Adipocyte (in vitro differentiated cells): ENCODE results near the gene SMIM32.

Experiments
- DNase-seq: peaks from one replicate; pipeline ENCODE4 v3.0.0-alpha.2; 2015; ENCODE audit warnings: low read depth
- H3K27me3 ChIP-seq: replicated peaks from 2 replicates; pipeline ENCODE4 v1.7.0; 2013; ENCODE audit warnings: mild to moderate bottlenecking, low read length, moderate library complexity; ENCODE audit not compliant: control insufficient read depth, insufficient read depth
- H3K36me3 ChIP-seq: 2 replicates; pipeline ENCODE4 v1.7.0; 2013; ENCODE audit warnings: low read length, mild to moderate bottlenecking, moderate library complexity; ENCODE audit not compliant: control insufficient read depth, insufficient read depth, severe bottlenecking
- H3K4me1 ChIP-seq: 2 replicates; pipeline ENCODE4 v1.7.0; 2013; ENCODE audit warnings: mild to moderate bottlenecking, low read length, moderate library complexity; ENCODE audit not compliant: control insufficient read depth, insufficient read depth
- H3K4me3 ChIP-seq: 2 replicates; pipeline ENCODE4 v1.7.0; 2013; ENCODE audit warnings: mild to moderate bottlenecking, low read length, moderate library complexity
- H3K9ac ChIP-seq: 2 replicates; pipeline ENCODE4 v1.7.0; 2013; ENCODE audit warnings: mild to moderate bottlenecking, low read length, moderate library complexity
- H3K9me3 ChIP-seq: 2 replicates; pipeline ENCODE4 v1.7.0; 2013; ENCODE audit warnings: mild to moderate bottlenecking, low read length, moderate library complexity; ENCODE audit not compliant: control insufficient read depth

The SMIM32 gene

DNA sequence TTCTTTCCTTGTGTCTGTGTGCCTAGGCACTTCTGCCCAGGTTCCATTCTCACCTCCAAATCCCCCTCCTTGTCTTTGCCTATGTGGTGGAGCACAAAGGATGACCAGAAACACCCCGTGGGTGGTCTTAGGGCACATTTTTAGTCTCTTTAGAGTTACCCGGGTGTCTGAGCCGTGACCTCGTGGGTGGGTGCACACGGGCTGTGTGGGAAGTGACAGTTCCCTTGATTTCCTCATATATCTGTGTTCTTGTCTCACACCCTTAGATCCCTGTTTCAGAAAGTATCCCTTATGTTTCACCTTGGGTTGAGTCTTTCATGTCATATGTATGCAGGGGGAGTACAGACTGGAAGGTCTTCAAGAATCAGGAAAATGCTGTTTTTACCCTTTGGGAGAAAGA is 13.4 kb upstream of the SMIM32 start:
- no peak for DNase-seq
- no peaks in the 10 kb centered on the region for H3K36me3 ChIP-seq
- H3K4me3 ChIP-seq: no peak overlapping the region
- H3K4me1 ChIP-seq: no peaks in the 10 kb centered on the region
- no peak overlapping the region for H3K9ac ChIP-seq
- H3K27me3 ChIP-seq: peaks cover 21% of the 10 kb centered on the region
- peaks cover 6% of the 10 kb centered on the region for H3K9me3 ChIP-seq

DNA sequence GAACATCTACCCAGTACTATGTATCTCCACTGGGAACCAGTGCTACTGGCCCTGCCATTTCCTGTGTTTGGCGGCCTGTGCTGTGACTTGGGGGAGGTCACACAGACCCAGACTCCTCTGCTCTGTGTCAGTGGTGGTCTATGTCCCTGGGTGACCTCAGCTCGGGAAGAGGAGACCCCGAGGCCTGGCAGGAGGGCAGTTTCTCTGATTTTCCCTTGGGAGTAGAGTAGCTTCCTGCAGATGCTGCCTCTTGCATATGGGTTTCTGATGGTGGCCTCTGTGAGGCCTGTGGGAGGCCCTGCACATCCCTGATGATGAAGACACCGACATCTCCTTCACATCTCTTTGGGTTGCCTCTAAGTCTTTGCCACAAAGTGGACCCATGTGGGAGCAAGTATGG is 13.0 kb upstream of the SMIM32 start:
- no peak for DNase-seq
- Histone ChIP-seq H3K9ac (no peak overlapping the region), H3K27me3 (peaks cover 17% of the 10 kb centered on the region), H3K4me1 (no peaks in the 10 kb centered on the region), H3K9me3 (peaks cover 6% of the 10 kb centered on the region), H3K4me3 (no peak overlapping the region), H3K36me3 (no peaks in the 10 kb centered on the region)

DNA sequence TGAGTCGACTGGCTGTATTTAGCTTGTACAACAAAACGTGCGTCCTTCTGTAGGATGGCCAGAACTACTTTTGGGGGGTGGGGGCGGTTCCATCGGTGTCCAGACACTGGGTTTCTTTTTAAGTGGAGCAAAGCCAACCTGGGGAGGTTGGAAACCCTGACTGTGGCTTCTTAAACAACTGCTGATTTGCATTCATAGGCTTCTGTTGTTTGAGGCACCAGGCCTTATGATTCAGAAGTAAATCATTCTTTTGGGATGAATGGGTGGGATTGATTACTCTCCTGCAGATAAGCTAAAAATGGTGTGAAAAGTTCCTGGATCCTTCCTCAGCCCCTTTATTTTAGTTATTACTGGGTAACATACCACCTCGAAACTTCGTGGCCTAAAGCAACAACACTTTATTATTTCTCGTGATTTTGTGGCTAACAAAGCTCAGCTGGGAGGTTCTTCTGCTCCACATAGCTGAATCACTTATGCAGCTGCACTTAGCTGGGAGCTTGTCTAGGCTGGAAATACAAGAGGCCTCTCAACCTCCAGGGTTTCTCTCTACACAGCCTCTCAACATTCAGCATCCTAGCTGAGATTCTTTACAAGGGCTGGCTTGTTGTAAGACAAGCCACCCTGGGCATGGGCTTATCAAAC is 12.2 kb upstream of the SMIM32 start:
- H3K36me3 ChIP-seq: no peaks in the 10 kb centered on the region
- H3K4me3 ChIP-seq: no peak overlapping the region
- no peak overlapping the region for H3K9ac ChIP-seq
- DNase-seq: no peak
- peaks cover 20% of the 10 kb centered on the region for H3K27me3 ChIP-seq
- H3K9me3 ChIP-seq: peaks cover 6% of the 10 kb centered on the region
- H3K4me1 ChIP-seq: no peaks in the 10 kb centered on the region

DNA sequence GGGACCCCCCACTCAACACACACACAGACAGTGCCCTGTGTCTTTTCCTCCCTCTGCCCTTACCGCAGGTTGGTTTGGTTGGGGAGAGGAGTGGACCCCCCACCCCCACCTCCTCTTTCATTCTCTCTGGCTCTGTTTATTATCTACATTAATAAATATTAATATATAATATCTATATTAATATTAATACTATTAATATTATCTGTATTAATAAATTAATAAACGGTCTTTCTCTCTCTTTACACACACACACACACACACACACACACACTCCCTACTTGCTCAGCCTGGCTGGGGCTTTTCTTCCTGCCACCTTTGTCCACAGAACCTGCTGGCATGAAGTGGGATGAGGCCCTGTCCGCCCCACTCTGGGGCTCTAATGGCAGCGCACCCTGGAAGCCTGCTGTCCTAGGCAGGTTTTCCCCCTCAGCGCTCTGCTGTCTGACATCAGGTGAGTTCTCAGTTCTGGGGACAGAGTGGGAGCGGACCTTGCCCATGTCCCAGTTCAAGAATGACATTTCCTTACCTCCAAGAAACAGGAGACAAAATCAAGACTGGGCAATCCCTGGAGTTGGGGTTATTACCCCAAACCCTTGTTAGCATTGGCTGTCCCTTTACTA is 10.5 kb upstream of the SMIM32 start:
- no peak for DNase-seq

DNA sequence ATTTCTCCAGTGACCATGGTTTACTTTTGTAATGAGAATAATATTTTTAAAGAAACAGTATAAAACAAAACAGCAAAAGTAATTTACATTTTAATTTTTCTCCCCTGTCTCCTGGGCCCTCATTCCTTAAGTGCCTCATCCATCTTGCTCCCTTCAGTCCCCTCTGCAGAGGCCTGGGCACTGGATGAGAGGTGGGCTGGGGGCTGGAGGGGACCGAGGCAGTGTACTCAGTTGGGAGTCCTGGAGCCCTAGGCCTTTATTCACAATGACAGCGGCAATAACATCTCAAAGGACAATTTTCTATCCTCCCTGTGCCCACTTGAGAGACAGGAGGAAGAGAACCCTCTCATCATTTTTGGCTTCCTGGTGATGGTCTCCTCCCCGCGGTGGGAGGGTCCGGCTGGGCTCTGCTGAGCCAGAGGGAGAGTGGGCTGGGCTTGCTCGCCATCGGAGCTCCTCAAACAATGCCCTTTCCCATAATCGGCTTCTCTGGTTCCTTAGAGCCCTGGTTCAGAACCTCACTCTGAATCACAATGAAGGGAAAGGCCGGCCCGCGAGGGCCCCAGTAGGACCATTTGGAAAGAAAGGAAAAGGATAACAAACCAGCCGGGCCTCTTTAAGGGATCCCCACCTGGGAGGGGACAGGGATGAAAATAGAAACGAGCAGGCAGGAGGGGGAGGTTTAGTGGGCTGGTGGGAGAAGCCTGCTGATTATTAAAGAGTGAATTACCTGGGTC is 9.7 kb upstream of the SMIM32 start:
- no peak for DNase-seq
- H3K4me3 ChIP-seq: no peak overlapping the region
- no peaks in the 10 kb centered on the region for H3K4me1 ChIP-seq

More for the DNA sequence above, 10.5 kb upstream of the SMIM32 start:
- Histone ChIP-seq H3K9ac (no peak overlapping the region), H3K4me1 (no peaks in the 10 kb centered on the region), H3K27me3 (peaks cover 12% of the 10 kb centered on the region), H3K4me3 (no peak overlapping the region), H3K36me3 (no peaks in the 10 kb centered on the region), H3K9me3 (peaks cover 6% of the 10 kb centered on the region)

DNA sequence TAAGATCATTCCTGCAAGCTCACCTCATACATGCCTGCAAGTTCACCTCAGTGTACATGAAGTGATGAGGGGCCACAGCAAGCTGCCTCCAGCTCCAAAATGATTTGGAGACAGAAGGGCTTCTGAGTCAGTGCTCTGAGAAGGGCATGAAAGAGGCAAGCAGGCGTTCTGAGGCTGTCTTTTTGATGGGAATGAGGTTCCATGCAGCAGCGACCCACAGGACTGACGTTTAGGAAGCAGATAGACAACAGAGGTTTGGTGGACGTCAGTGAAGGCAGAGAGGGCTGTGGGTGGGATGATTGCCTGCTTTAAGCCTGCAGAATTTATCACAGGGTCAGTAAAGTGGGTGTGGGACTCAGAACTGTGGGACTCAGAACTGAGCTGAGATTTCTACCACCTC is 8.9 kb upstream of the SMIM32 start:
- DNase-seq: no peak
- H3K9me3 ChIP-seq: peaks cover 6% of the 10 kb centered on the region
- H3K27me3 ChIP-seq: peaks cover 12% of the 10 kb centered on the region
- no peak overlapping the region for H3K9ac ChIP-seq
- H3K4me3 ChIP-seq: no peak overlapping the region
- no peaks in the 10 kb centered on the region for H3K4me1 ChIP-seq
- no peaks in the 10 kb centered on the region for H3K36me3 ChIP-seq

More for the DNA sequence above, 9.7 kb upstream of the SMIM32 start:
- H3K9me3 ChIP-seq: peaks cover 6% of the 10 kb centered on the region
- peaks cover 12% of the 10 kb centered on the region for H3K27me3 ChIP-seq
- H3K36me3 ChIP-seq: no peaks in the 10 kb centered on the region
- no peak overlapping the region for H3K9ac ChIP-seq

DNA sequence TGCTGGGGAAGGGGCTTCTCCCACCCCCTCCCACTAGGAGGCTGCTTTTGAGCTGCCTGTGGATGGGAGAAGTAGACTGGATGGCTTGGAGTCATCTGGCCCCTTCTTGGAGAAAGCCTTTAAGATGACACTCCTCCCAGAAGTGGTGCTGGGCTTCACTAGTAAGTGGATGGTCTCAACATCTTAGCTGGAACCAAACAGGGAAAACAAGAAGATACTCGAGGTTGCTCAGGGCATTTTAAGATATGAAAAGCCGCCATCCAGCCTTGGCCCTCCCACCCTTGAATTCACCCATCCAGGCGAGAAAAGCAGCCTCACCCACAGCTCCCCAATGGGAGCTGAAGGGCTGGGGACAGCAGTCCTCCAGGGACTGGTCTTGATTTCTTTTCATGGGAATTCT is 7.8 kb upstream of the SMIM32 start:
- no peaks in the 10 kb centered on the region for H3K36me3 ChIP-seq
- H3K27me3 ChIP-seq: peaks cover 12% of the 10 kb centered on the region
- no peak for DNase-seq
- no peak overlapping the region for H3K9ac ChIP-seq
- H3K9me3 ChIP-seq: peaks cover 6% of the 10 kb centered on the region
- H3K4me3 ChIP-seq: no peak overlapping the region
- no peaks in the 10 kb centered on the region for H3K4me1 ChIP-seq

DNA sequence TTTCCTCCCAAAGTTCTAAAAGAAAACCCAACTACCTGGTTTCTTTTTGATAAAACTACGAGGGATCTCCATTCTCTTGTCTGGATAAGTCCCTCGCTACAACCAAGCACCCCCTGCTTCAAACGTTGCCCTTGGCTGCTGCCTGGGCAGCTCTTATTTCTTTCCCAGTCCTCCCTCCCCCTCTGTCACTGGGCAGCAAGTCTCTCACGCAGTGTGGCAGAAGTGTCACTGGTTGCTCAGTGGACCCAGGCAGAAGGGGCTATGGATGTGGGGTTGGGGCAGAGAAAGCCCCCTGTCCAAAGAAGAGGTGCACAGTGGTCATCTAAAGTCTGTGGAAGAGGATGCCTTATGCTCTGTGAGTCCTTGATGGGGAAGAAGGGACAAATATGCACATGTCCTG is 7.2 kb upstream of the SMIM32 start:
- DNase-seq: no peak
- Histone ChIP-seq H3K9me3 (no peaks in the 10 kb centered on the region), H3K27me3 (peaks cover 12% of the 10 kb centered on the region)

DNA sequence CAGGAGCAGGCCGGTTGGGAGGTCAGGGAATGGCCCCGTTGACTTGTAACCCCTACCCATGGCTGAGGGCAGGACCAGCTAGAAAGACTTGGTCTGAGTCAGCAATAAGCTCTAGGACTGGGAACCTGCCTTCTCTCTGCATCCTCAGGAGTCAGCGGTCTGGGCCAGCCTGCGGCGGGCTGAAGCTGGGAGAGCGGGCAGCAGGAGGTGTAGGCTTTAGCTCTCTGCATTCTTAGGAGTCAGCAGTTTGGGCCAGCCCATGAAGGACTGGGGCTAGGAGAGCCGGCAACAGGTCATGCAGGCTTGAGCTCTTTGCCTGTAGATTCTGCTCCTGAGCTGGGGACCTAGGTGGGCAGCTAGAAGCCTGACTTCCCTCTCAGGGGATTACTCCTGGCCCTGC is 6.4 kb upstream of the SMIM32 start:
- no peaks in the 10 kb centered on the region for H3K9me3 ChIP-seq
- H3K4me1 ChIP-seq: no peaks in the 10 kb centered on the region
- no peak for DNase-seq
- H3K36me3 ChIP-seq: no peaks in the 10 kb centered on the region
- H3K9ac ChIP-seq: no peak overlapping the region
- H3K4me3 ChIP-seq: no peak overlapping the region
- H3K27me3 ChIP-seq: peaks cover 15% of the 10 kb centered on the region

More for the DNA sequence above, 7.2 kb upstream of the SMIM32 start:
- Histone ChIP-seq H3K4me1 (no peaks in the 10 kb centered on the region), H3K4me3 (no peak overlapping the region), H3K9ac (no peak overlapping the region), H3K36me3 (no peaks in the 10 kb centered on the region)

DNA sequence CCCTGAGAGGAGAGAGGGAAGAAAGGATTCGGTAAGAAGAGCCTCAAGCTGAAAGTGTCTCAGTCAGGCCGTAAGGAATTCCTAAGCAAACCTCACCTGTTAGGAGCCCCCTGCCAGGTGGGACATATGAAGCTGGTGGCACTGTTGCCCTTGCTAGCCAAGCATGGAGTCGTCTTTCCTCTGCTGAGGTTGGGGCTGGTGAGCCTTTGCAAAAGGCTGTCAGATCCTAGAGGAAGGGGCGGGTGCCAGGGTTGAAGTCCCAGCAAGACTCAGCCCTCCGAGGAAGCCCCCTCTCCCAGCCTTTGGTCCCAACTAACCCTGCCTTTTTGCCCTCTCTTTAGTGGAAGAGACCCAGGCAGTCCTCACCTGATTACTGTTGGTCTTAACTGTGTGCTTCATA is 5.5 kb upstream of the SMIM32 start:
- H3K27me3 ChIP-seq: peaks cover 24% of the 10 kb centered on the region
- no peaks in the 10 kb centered on the region for H3K9me3 ChIP-seq
- DNase-seq: no peak
- no peaks in the 10 kb centered on the region for H3K36me3 ChIP-seq
- no peak overlapping the region for H3K4me3 ChIP-seq
- no peak overlapping the region for H3K9ac ChIP-seq
- H3K4me1 ChIP-seq: no peaks in the 10 kb centered on the region

DNA sequence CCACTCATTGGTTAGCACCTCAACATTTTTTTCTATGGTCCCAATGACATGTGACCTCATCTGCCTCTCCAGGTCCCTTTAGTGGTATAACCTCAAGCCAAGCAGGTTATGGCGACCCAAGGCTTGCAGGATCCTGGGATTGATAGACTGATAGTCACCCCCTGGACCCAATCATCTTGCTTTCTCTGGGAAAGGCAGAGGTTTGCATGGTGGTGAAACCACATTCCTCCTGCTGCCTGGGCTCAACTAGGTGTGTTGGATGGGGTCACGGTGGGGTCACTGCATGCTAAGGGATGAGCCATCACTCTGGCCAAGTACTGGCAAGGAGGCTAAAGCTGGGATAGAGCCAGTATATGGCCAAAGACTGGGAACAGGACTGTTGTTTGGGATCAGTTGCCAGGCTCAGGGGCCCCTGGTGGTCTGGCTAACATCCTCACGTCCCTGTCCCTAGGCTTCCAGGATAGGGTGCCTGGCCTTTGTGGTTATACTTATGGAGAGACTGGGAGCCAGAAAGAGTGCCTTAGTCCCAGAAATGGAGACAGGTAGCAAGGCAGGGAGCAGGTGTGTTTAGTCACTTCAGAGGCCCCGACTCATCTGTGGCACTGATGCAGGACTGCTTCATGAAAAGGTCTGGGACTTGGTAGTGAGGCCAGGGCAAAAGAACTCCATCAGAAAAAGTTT is 4.6 kb upstream of the SMIM32 start:
- peaks cover 2% of the 10 kb centered on the region for H3K4me1 ChIP-seq
- H3K4me3 ChIP-seq: no peak overlapping the region
- DNase-seq: no peak
- H3K9ac ChIP-seq: no peak overlapping the region
- H3K27me3 ChIP-seq: peaks cover 24% of the 10 kb centered on the region
- no peaks in the 10 kb centered on the region for H3K9me3 ChIP-seq
- no peaks in the 10 kb centered on the region for H3K36me3 ChIP-seq
